Measurements from ENCODE around the gene SCN2A. TPM values are rescaled to one million over a fixed set of nuclear protein-coding genes. Genes with fewer than 3 reads are reported as not detected.

The SCN2A gene
- total RNA-seq, 1 experiment from 2014 or later: 0.07 TPM

- Histone ChIP-seq H3K9me2 (replicated peaks; ENCODE audit: low read length) (no peaks in the 10 kb centered on the region), H2AFZ (ENCODE audit: low read length) (no peak overlapping the region), H4K20me1 (ENCODE audit: low read length) (no peaks in the 10 kb centered on the region), H3K9ac (ENCODE audit: low read length) (no peak overlapping the region), H3K9me3 (ENCODE audit: low read length) (no peaks in the 10 kb centered on the region), H3K36me3 (ENCODE audit: low read depth, low read length) (no peaks in the 10 kb centered on the region), H3K4me2 (ENCODE audit: low read length) (no peak overlapping the region), H3K4me3 (ENCODE audit: low read length) (no peak overlapping the region), H3K27ac (ENCODE audit: low read length) (no peak overlapping the region), H3K4me1 (ENCODE audit: insufficient read depth, low read length) (no peaks in the 10 kb centered on the region), H3K27me3 (ENCODE audit: low read length) (no peaks in the 10 kb centered on the region), H3K79me2 (ENCODE audit: low read length) (no peaks in the 10 kb centered on the region), H3F3A (ENCODE audit: low read length, unreplicated experiment) (no peaks in the 10 kb centered on the region)
- DNase-seq (no peak), ATAC-seq (peak; percentile 33)
- POLR2A ChIA-PET (ENCODE audit: unreplicated experiment): no interaction called here
- intact Hi-C loops (cut with micrococcal nuclease): no loop called here
- TF ChIP-seq EZH2phosphoT487 (IDR thresholded peaks at IDR 0.05; ENCODE audit: borderline replicate concordance, low read length) (no peak), CTCF (conservative IDR thresholded peaks at IDR 0.05; ENCODE audit: low read depth, low read length) (no peak), EZH2 (IDR thresholded peaks at IDR 0.05; ENCODE audit: low read length, unreplicated experiment) (no peak)
- CTCF ChIA-PET: no interaction called here
- BruUV-seq (replicated peaks): no TSS peak
These were observed 201.2 kb downstream of the SCN2A start for GRCh38 chr2:165440367-165440766.

Other genes starting within 250 kb of the SCN2A start
- gene SCN3A, start 35.4 kb upstream of the SCN2A start, total RNA-seq (2014; rRNA removed): 0.07 and 0.12 TPM in 2 replicates
- gene CSRNP3, start 230.3 kb downstream of the SCN2A start, total RNA-seq (2014; rRNA removed): 2.2 and 8.3 TPM in 2 replicates